Transverse colon (tissue), 4 donors: ENCODE results near the gene NEURL1.

Experiments
- CTCF ChIP-seq, 5 experiments: fragments of 200-600 bp in 3 of 5; fragments of 450-650 bp in 2 of 5; sonication (generic) in 3 of 5; IDR thresholded peaks; 1 replicate in 2 of 5; 2 replicates in 3 of 5; pipeline ENCODE4 v1.5.1; 2016 to 2017; ENCODE audit warnings: antibody characterized with exemption in 5 of 5, inconsistent platforms in 3 of 5, mild to moderate bottlenecking in 2 of 5, moderate library complexity in 1 of 5
- POLR2A ChIP-seq: fragments of 450-650 bp; IDR thresholded peaks from one replicate; pipeline ENCODE4 v1.6.1; 2016; ENCODE audit warnings: antibody characterized with exemption, mild to moderate bottlenecking, moderate library complexity
- POLR2AphosphoS5 ChIP-seq, 3 donors: sonication (generic); formaldehyde crosslinking; IDR thresholded peaks; one replicate each; pipeline ENCODE4 v1.6.1; 2016; ENCODE audit warnings: antibody characterized with exemption in 3 of 3

- TF ChIP-seq CTCF (IDR thresholded peaks at IDR 0.05) (no peak), POLR2A (no peak), POLR2AphosphoS5 (IDR thresholded peaks at IDR 0.05) (no peak)
These were observed 47.2 kb downstream of the NEURL1 start for GRCh38 chr10:103540722-103541121.
